ENCODE results near the gene CLRN3.

- TF ChIP-seq CTCF (IDR thresholded peaks at IDR 0.05) (no peak), POLR2A (IDR thresholded peaks at IDR 0.05) (no peak)
Observed at GRCh38 chr10:127925471-127926207, 32.9 kb upstream of the CLRN3 start.

All from uterus (tissue), 2 donors.